GM23338 (cell line): ENCODE results near the gene FBXW8. TPM values are rescaled to one million over a fixed set of nuclear protein-coding genes. Genes with fewer than 3 reads are reported as not detected.

Experiments
- ATAC-seq: fragments of 200-7000 bp; cut with Tn5 transposase; 3 replicates; pipeline ENCODE4 v1.9.1; 2020
- DNase-seq: peaks from one replicate; pipeline ENCODE4 v3.0.0-alpha.2; 2015; ENCODE audit warnings: low spot score
- H2AFZ ChIP-seq: fragments of 200-600 bp; sonication (generic); 2 replicates; pipeline ENCODE4 v1.8.0; 2016; ENCODE audit warnings: antibody characterized with exemption, mild to moderate bottlenecking, moderate library complexity
- H3F3A ChIP-seq: fragments of 200-600 bp; sonication (generic); replicated peaks from 2 replicates; pipeline ENCODE4 v1.8.0; 2017; ENCODE audit warnings: antibody characterized with exemption, mixed run types, low read depth
- H3K27ac ChIP-seq: fragments of 200-600 bp; sonication (generic); 2 replicates; pipeline ENCODE4 v1.6.1; 2016; ENCODE audit warnings: low read depth
- H3K27me3 ChIP-seq: fragments of 200-600 bp; sonication (generic); 2 replicates; pipeline ENCODE4 v1.8.0; 2016; ENCODE audit warnings: mild to moderate bottlenecking, mixed run types, moderate library complexity; ENCODE audit not compliant: insufficient read depth
- H3K36me3 ChIP-seq: fragments of 200-600 bp; sonication (generic); 2 replicates; pipeline ENCODE4 v1.8.0; 2016; ENCODE audit warnings: mild to moderate bottlenecking; ENCODE audit not compliant: insufficient read depth
- H3K4me1 ChIP-seq: fragments of 200-600 bp; sonication (generic); 2 replicates; pipeline ENCODE4 v1.8.0; 2016; ENCODE audit warnings: mild to moderate bottlenecking, moderate library complexity; ENCODE audit not compliant: insufficient read depth
- H3K4me2 ChIP-seq: fragments of 200-600 bp; sonication (generic); 2 replicates; pipeline ENCODE4 v1.7.1; 2017; ENCODE audit warnings: mixed run types
- H3K4me3 ChIP-seq: fragments of 200-600 bp; sonication (generic); 2 replicates; pipeline ENCODE4 v1.6.1; 2016; ENCODE audit warnings: mixed run types
- H3K79me2 ChIP-seq: fragments of 200-600 bp; sonication (generic); replicated peaks from 2 replicates; pipeline ENCODE4 v1.8.0; 2017; ENCODE audit warnings: mild to moderate bottlenecking; ENCODE audit not compliant: insufficient read depth
- H3K9me2 ChIP-seq: fragments of 200-600 bp; sonication (generic); 2 replicates; pipeline ENCODE4 v1.8.0; 2017; ENCODE audit not compliant: insufficient read depth
- H4K20me1 ChIP-seq: fragments of 200-600 bp; sonication (generic); replicated peaks from 2 replicates; pipeline ENCODE4 v1.8.0; 2017; ENCODE audit warnings: mild to moderate bottlenecking; ENCODE audit not compliant: insufficient read depth
- H3K27ac Mint-ChIP-seq: 2 replicates; pipeline ENCODE4 v1.8.0; 2020; ENCODE audit warnings: inconsistent platforms, mild to moderate bottlenecking, moderate library complexity, mixed read lengths
- H3K27me3 Mint-ChIP-seq: 3 replicates; pipeline ENCODE4 v1.8.0; 2022; ENCODE audit warnings: low read depth, mild to moderate bottlenecking, moderate library complexity, mixed read lengths, inconsistent platforms; ENCODE audit not compliant: insufficient read depth, poor library complexity
- H3K36me3 Mint-ChIP-seq: 3 replicates; pipeline ENCODE4 v1.8.0; 2021; ENCODE audit warnings: low read depth, mild to moderate bottlenecking, inconsistent platforms, moderate library complexity, mixed read lengths
- H3K4me1 Mint-ChIP-seq: 3 replicates; pipeline ENCODE4 v1.8.0; 2020; ENCODE audit warnings: mild to moderate bottlenecking, inconsistent platforms, mixed read lengths
- H3K4me3 Mint-ChIP-seq: 3 replicates; pipeline ENCODE4 v1.8.0; 2021; ENCODE audit warnings: moderate library complexity, mild to moderate bottlenecking, inconsistent platforms, mixed read lengths
- H3K9me3 Mint-ChIP-seq: 3 replicates; pipeline ENCODE4 v1.8.0; 2020; ENCODE audit warnings: moderate library complexity, mild to moderate bottlenecking, inconsistent platforms, mixed read lengths
- CREB1 ChIP-seq: fragments of 250-450 bp; sonication (Bioruptor Pico); IDR thresholded peaks from 2 replicates; pipeline ENCODE4 v1.5.0; 2020; ENCODE audit warnings: low read depth, mild to moderate bottlenecking, moderate library complexity
- EZH2 ChIP-seq: fragments of 200-600 bp; sonication (generic); IDR thresholded peaks from one replicate; pipeline ENCODE4 v1.8.0; 2017; ENCODE audit warnings: antibody characterized with exemption, mild to moderate bottlenecking, low read depth; ENCODE audit not compliant: unreplicated experiment
- EZH2phosphoT487 ChIP-seq: fragments of 200-600 bp; sonication (generic); IDR thresholded peaks from one replicate; pipeline ENCODE4 v1.8.1; 2018; ENCODE audit warnings: antibody characterized with exemption; ENCODE audit not compliant: unreplicated experiment
- JUNB ChIP-seq: IDR thresholded peaks from one replicate; pipeline ENCODE4 v1.6.1; 2016; ENCODE audit warnings: antibody characterized with exemption; ENCODE audit not compliant: unreplicated experiment
- NANOG ChIP-seq: IDR thresholded peaks from 2 replicates; pipeline ENCODE4 v1.6.1; 2016; ENCODE audit warnings: antibody characterized with exemption, borderline replicate concordance
- POLR2AphosphoS5 ChIP-seq: IDR thresholded peaks from 2 replicates; pipeline ENCODE4 v1.6.1; 2016; ENCODE audit warnings: antibody characterized with exemption, low read depth
- STAT1 ChIP-seq: IDR thresholded peaks from one replicate; pipeline ENCODE4 v1.6.1; 2016; ENCODE audit warnings: antibody characterized with exemption; ENCODE audit not compliant: unreplicated experiment
- ZNF114 ChIP-seq: fragments of 250-450 bp; sonication (Bioruptor Pico); IDR thresholded peaks from 2 replicates; pipeline ENCODE4 v1.5.0; 2020; ENCODE audit warnings: mild to moderate bottlenecking, moderate library complexity
- ZNF331 ChIP-seq: fragments of 250-450 bp; sonication (Bioruptor Pico); IDR thresholded peaks from 2 replicates; pipeline ENCODE4 v1.5.0; 2020; ENCODE audit warnings: low read depth, mild to moderate bottlenecking, moderate library complexity
- polyA plus RNA-seq: library from polyadenylated mRNA; unstranded; fragments of >200 nt; fragmentation: Nextera tagmentation; extraction: Ambion mirVana; gene quantifications from 2 replicates; pipeline ENCODE4 v1.2.1, GENCODE V29; 2016
- total RNA-seq: library from RNA; depleted of rRNA; stranded (reverse); fragments of >200 nt; shearing (Covaris generic); gene quantifications from 2 replicates; pipeline ENCODE4 v1.2.3, GENCODE V29; 2014
- TF ChIP-seq, protein P1 (sequence below): IDR thresholded peaks from one replicate; pipeline ENCODE4 v1.6.1; 2018; ENCODE audit warnings: antibody characterized with exemption; ENCODE audit not compliant: unreplicated experiment
- TF ChIP-seq, protein P2 (sequence below), 2 experiments: fragments of 200-600 bp in 1 of 2; sonication (generic) in 1 of 2; conservative IDR thresholded peaks; 2 replicates each; pipeline versions ENCODE4 v1.5.1 to v1.6.1; 2016 to 2017; ENCODE audit warnings: antibody characterized with exemption in 2 of 2, low read depth in 2 of 2, mild to moderate bottlenecking in 2 of 2, moderate library complexity in 1 of 2
- TF ChIP-seq, protein P3 (sequence below): IDR thresholded peaks from 2 replicates; pipeline ENCODE4 v1.6.1; 2016; ENCODE audit warnings: antibody characterized with exemption
- TF ChIP-seq, protein P4 (sequence below): fragments of 250-450 bp; sonication (Bioruptor Pico); IDR thresholded peaks from 2 replicates; pipeline ENCODE4 v1.5.0; 2020; ENCODE audit warnings: mild to moderate bottlenecking, moderate library complexity

Gene FBXW8
- total and polyA plus RNA-seq, 2 experiments from 2014 or later: 4.6 to 13.9 TPM

DNA sequence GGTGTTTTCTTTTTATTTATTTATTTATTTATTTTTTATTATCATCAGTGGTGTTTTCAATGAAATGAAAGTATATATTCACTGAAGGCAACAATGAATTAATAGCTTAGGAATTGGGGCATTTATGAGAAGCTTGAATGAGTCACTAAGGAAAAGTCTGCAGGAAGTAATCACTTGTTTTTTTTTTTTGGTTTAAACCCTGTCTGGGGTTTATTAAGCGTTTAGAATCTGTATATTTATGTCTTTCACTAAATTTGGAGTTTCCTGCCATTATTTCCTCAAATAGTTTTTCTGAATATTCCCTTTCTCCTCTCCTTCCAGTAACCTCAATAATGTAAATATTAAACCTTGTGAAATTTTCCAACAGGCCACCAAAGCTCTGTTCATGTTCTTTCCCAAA, 103.0 kb downstream of the FBXW8 start:
- H3K27me3 Mint-ChIP-seq: peaks cover 2% of the 10 kb centered on the region

More for the DNA sequence above, 103.0 kb downstream of the FBXW8 start:
- Histone ChIP-seq H3K9me2 (no peaks in the 10 kb centered on the region), H3K4me1 (peaks cover 30% of the 10 kb centered on the region), H3K36me3 (no peaks in the 10 kb centered on the region), H3F3A (no peaks in the 10 kb centered on the region; the same call in 1 of the 2 replicates), H3K79me2 (no peaks in the 10 kb centered on the region), H2AFZ (no peak overlapping the region), H3K4me2 (no peak overlapping the region), H3K27me3 (no peaks in the 10 kb centered on the region), H3K27ac (no peak overlapping the region), H4K20me1 (no peaks in the 10 kb centered on the region), H3K4me3 (no peak overlapping the region)
- ATAC-seq (no peak), DNase-seq (no peak)
- TF ChIP-seq NANOG: no peak
- TF ChIP-seq STAT1: no peak
- TF ChIP-seq, protein P1, sequence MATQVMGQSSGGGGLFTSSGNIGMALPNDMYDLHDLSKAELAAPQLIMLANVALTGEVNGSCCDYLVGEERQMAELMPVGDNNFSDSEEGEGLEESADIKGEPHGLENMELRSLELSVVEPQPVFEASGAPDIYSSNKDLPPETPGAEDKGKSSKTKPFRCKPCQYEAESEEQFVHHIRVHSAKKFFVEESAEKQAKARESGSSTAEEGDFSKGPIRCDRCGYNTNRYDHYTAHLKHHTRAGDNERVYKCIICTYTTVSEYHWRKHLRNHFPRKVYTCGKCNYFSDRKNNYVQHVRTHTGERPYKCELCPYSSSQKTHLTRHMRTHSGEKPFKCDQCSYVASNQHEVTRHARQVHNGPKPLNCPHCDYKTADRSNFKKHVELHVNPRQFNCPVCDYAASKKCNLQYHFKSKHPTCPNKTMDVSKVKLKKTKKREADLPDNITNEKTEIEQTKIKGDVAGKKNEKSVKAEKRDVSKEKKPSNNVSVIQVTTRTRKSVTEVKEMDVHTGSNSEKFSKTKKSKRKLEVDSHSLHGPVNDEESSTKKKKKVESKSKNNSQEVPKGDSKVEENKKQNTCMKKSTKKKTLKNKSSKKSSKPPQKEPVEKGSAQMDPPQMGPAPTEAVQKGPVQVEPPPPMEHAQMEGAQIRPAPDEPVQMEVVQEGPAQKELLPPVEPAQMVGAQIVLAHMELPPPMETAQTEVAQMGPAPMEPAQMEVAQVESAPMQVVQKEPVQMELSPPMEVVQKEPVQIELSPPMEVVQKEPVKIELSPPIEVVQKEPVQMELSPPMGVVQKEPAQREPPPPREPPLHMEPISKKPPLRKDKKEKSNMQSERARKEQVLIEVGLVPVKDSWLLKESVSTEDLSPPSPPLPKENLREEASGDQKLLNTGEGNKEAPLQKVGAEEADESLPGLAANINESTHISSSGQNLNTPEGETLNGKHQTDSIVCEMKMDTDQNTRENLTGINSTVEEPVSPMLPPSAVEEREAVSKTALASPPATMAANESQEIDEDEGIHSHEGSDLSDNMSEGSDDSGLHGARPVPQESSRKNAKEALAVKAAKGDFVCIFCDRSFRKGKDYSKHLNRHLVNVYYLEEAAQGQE: no peak
- TF ChIP-seq JUNB: no peak
- TF ChIP-seq, protein P2, sequence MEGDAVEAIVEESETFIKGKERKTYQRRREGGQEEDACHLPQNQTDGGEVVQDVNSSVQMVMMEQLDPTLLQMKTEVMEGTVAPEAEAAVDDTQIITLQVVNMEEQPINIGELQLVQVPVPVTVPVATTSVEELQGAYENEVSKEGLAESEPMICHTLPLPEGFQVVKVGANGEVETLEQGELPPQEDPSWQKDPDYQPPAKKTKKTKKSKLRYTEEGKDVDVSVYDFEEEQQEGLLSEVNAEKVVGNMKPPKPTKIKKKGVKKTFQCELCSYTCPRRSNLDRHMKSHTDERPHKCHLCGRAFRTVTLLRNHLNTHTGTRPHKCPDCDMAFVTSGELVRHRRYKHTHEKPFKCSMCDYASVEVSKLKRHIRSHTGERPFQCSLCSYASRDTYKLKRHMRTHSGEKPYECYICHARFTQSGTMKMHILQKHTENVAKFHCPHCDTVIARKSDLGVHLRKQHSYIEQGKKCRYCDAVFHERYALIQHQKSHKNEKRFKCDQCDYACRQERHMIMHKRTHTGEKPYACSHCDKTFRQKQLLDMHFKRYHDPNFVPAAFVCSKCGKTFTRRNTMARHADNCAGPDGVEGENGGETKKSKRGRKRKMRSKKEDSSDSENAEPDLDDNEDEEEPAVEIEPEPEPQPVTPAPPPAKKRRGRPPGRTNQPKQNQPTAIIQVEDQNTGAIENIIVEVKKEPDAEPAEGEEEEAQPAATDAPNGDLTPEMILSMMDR (conservative IDR thresholded peaks at IDR 0.05; ENCODE audit: low read depth in 2 of 2): no peak
- no peak for TF ChIP-seq EZH2phosphoT487
- TF ChIP-seq CREB1 (CRISPR knock-in tag): no peak
- TF ChIP-seq, protein P3, sequence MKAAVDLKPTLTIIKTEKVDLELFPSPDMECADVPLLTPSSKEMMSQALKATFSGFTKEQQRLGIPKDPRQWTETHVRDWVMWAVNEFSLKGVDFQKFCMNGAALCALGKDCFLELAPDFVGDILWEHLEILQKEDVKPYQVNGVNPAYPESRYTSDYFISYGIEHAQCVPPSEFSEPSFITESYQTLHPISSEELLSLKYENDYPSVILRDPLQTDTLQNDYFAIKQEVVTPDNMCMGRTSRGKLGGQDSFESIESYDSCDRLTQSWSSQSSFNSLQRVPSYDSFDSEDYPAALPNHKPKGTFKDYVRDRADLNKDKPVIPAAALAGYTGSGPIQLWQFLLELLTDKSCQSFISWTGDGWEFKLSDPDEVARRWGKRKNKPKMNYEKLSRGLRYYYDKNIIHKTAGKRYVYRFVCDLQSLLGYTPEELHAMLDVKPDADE: no peak
- no peak for TF ChIP-seq ZNF331 (CRISPR knock-in tag)
- no peak for TF ChIP-seq EZH2
- TF ChIP-seq POLR2AphosphoS5: no peak
- TF ChIP-seq, protein P4, sequence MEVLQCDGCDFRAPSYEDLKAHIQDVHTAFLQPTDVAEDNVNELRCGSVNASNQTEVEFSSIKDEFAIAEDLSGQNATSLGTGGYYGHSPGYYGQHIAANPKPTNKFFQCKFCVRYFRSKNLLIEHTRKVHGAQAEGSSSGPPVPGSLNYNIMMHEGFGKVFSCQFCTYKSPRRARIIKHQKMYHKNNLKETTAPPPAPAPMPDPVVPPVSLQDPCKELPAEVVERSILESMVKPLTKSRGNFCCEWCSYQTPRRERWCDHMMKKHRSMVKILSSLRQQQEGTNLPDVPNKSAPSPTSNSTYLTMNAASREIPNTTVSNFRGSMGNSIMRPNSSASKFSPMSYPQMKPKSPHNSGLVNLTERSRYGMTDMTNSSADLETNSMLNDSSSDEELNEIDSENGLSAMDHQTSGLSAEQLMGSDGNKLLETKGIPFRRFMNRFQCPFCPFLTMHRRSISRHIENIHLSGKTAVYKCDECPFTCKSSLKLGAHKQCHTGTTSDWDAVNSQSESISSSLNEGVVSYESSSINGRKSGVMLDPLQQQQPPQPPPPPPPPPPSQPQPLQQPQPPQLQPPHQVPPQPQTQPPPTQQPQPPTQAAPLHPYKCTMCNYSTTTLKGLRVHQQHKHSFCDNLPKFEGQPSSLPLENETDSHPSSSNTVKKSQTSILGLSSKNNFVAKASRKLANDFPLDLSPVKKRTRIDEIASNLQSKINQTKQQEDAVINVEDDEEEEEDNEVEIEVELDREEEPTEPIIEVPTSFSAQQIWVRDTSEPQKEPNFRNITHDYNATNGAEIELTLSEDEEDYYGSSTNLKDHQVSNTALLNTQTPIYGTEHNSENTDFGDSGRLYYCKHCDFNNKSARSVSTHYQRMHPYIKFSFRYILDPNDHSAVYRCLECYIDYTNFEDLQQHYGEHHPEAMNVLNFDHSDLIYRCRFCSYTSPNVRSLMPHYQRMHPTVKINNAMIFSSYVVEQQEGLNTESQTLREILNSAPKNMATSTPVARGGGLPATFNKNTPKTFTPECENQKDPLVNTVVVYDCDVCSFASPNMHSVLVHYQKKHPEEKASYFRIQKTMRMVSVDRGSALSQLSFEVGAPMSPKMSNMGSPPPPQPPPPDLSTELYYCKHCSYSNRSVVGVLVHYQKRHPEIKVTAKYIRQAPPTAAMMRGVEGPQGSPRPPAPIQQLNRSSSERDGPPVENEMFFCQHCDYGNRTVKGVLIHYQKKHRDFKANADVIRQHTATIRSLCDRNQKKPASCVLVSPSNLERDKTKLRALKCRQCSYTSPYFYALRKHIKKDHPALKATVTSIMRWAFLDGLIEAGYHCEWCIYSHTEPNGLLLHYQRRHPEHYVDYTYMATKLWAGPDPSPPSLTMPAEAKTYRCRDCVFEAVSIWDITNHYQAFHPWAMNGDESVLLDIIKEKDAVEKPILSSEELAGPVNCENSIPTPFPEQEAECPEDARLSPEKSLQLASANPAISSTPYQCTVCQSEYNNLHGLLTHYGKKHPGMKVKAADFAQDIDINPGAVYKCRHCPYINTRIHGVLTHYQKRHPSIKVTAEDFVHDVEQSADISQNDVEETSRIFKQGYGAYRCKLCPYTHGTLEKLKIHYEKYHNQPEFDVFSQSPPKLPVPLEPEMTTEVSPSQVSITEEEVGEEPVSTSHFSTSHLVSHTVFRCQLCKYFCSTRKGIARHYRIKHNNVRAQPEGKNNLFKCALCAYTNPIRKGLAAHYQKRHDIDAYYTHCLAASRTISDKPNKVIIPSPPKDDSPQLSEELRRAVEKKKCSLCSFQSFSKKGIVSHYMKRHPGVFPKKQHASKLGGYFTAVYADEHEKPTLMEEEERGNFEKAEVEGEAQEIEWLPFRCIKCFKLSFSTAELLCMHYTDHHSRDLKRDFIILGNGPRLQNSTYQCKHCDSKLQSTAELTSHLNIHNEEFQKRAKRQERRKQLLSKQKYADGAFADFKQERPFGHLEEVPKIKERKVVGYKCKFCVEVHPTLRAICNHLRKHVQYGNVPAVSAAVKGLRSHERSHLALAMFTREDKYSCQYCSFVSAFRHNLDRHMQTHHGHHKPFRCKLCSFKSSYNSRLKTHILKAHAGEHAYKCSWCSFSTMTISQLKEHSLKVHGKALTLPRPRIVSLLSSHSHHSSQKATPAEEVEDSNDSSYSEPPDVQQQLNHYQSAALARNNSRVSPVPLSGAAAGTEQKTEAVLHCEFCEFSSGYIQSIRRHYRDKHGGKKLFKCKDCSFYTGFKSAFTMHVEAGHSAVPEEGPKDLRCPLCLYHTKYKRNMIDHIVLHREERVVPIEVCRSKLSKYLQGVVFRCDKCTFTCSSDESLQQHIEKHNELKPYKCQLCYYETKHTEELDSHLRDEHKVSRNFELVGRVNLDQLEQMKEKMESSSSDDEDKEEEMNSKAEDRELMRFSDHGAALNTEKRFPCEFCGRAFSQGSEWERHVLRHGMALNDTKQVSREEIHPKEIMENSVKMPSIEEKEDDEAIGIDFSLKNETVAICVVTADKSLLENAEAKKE (CRISPR knock-in tag): no peak
- no peak for TF ChIP-seq ZNF114
- H3K4me1 Mint-ChIP-seq: peaks cover 41% of the 10 kb centered on the region
- no peak overlapping the region for H3K27ac Mint-ChIP-seq
- H3K4me3 Mint-ChIP-seq: no peak overlapping the region
- peaks cover 39% of the 10 kb centered on the region for H3K36me3 Mint-ChIP-seq
- no peaks in the 10 kb centered on the region for H3K9me3 Mint-ChIP-seq
